GM18508 (cell line): ENCODE measurements around the gene PFKP.

Experiments used
- ATAC-seq: cut with Tn5 transposase; IDR thresholded peaks from one replicate; pipeline ENCODE4 v1.9.1; 2021; ENCODE audit warnings: moderate number of reproducible peaks; ENCODE audit not compliant: insufficient read depth, unreplicated experiment

PFKP gene

DNA sequence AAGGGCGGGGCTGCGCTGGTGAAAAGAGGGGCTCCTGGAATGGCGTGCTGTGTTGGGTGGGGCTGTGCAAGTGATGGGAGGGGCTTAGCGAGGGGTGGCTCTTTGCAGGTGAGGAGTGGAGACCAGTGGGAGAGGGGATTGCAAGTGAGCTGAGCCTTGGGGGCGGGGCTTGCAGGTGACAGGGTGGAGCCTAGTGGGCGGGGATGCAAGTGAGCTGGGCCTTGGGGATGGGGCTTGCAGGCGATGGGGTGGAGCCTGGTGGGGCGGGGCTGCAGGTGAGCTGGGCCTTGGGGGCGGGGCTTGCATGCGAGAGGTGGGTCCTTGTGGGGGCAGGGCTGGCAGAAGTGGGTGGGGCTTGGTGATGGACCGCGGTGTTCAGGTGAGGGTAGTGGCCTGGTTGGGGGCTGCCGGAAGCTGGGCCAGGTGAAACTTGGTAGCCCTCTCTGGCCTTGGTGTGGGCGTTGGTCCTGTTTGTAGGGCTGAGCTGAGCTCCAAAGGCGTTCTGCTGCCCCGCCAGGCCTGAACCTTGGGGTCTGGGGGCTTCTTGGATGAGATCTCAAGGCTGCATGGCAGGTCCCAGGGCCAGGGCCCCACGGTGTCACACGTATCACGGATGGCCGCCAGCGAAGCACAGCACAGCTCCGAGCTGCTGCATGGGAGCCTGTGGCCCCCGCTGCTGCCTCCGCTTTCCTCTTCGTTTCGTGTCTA lies 106.0 kb downstream of the PFKP start:
- no peak for ATAC-seq

DNA sequence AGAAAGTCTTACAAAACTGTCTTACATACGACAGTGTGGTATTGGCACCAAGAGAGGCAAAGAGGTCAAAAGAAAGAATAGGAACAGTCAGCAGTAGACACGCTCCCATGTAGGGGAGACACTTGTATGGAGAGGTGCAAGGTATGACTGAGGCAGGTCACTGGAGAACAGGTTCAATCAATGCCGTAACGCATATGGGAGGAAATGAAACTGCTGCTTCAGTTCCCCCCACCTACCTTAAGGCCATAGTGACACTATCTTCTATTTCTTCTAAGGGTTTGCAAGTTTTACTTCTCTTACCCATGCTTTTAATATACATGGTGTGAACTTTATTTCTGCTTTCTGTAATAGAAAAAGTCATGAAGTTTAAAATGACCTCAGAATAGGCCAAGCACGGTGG lies 110.7 kb downstream of the PFKP start:
- ATAC-seq: no peak

DNA sequence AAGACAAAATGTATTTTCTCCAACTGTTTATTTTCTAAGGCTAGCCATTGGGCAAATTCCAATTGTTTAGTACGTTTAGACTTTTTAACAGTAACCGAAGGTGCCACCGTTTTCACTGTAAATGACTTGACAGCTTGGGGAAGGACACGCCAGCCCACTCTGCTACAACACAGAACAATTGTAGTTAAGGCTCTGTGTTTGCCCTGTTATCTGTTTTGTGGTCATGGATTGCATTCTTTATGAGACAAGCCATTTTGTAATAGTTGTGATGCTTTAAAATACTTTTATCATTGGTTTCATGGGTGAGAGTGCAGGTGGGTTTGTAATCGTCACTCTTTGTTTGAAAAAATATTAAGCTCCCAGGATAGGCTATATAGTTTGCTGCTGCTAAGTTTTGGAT lies 111.8 kb downstream of the PFKP start:
- ATAC-seq: no peak

DNA sequence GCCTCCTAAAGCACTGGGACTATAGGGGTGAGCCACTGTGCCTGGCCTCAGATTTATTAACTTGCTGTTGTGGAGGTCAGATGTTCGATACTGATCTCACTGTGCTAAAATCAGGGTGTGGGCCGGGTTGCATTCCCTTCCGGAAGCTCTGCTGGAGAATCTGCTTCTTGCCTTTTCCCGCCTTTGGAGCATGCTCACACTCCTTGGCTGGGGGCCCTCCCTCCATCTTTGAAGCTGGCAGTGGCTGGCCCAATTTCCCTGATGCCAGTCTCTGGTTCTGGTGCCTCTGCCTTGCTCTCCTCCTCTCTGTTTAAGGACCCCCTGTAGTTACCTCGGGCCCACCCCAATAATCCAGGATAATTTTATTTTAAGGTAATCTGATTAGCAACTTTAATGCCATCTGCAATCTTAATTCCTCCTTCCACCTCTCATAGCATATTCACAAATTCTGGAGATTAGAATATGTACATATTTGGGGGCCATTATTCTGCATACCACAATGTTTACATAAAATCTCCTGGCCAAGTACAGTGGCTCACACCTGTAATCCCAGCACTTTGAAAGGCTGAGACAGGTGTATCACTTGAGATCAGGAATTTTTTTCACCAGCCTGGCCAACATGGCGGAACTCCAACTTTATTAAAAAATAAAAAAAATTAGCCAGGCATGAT lies 113.1 kb downstream of the PFKP start:
- ATAC-seq: no peak

DNA sequence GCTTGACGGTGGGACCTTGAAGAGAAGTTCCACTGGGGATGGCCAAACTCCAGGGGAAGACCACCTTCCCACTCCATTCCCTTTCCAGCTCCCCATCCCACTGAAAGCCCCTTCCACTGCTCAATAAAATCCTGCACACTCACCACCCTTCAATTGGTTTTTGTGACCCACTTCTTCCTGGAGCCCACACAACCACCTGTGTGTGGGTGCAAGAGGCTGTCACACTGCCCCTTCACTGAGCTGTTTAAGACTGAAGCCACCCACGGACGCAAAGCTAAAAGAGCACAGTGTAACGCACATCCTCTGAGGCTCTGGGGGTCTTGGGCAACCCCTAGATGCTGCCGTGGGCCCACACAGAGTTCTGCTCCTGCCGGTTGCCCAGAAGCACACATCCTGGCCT lies 118.0 kb downstream of the PFKP start:
- ATAC-seq: no peak

DNA sequence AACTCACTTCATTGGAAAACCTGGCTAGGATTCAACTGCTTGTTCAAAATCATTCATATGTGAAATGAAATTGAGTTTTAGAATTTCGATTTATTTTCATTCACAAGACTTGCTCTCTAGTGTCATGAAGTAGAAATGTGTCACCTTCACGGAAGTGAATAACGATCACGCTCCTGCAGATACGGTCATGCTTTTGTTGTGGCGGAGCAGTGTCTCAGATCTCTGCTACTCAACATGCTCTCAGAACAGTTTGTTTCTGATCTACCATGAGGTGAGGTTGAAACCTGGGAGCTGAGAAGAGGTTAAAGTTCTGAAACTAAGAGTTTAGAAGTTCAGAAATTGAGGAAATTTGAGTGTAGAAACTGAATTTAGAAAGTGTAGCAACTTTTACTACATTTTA lies 119.0 kb downstream of the PFKP start:
- ATAC-seq: no peak
